ENCODE data around the gene GPX1.
"Not testable (repeated sequence)": the region's sequence is repeated elsewhere in the genome, so short reads cannot be mapped to it uniquely, and the experiment has no call there.

GRCh38 chr3:49328350-49328749 lies 29.8 kb downstream of the GPX1 start:
- TF ChIP-seq CTCF (IDR thresholded peaks at IDR 0.05); EP300 (IDR thresholded peaks at IDR 0.05; ENCODE audit: low read depth); POLR2A (IDR thresholded peaks at IDR 0.05); POLR2AphosphoS5 (IDR thresholded peaks at IDR 0.05): not testable (repeated sequence)
